ENCODE results near the gene POLR3B.
"Not testable (repeated sequence)": the region's sequence is repeated elsewhere in the genome, so short reads cannot be mapped to it uniquely, and the experiment has no call there.

POLR3B gene

DNA sequence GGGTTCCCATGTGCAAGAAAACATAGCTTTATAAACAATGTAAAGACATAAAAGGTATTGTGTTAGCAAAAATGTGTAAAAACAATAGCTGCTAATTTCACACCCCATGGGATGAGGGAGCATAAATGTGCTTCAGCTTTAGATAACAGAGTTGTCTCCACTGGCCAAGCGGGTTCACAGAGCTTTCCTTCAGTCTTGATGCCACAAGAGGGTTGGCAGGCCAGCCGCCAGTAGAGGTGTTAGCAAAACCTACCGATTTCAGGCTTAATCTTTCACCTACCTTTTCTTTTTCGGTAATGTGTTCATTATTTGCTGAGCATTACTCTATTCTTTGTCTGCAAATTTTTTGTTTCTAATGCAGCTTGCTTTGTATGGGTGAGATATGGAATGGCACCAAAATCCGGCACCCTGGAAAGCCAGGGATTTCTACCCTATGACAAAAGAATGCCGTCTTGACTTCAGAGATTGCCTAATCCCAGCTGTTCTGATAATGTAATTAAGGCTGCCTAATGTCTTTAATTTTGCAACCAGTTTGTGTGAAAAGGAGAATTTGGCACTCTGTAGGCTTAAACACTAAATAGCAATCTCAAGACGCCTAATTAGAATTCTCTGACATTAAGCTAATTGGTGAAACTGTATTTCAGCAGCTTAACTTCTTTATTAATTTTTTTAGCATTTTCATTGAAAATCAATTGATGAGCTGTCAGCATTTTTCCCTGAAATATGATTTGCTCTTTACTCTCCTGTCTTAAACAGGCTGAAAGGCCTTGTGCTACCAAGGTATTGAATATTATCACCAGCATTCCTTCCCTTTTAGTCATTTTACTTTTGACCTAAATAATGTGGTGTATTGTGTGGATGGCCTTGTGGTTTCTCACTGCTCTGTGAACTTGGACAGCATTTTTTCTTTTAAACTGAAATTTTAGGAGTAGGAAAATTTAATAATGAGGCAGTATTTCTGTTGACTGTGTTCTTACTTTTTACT lies 60.7 kb downstream of the POLR3B start:
- peak; percentile 3 for DNase-seq

DNA sequence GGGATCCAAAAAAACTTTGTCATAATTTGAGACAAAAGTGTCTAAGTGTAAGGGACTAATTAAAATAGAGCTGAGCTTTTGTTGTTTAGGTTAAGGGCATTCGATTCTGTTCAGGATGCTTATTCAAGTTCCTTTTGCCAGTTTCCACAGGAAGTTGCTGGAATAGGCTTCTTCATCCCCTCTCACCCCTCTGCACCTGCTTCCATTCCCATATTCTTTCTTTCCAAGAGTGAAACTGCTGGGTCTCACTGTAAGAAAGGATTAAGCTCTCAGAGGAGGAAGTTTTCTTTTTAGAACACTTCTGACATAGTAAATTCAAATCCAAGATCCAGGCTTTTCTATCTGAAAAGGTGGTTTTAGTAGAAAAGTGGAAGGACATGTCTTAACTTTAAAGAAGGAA lies 61.4 kb downstream of the POLR3B start:
- no peak for DNase-seq

DNA sequence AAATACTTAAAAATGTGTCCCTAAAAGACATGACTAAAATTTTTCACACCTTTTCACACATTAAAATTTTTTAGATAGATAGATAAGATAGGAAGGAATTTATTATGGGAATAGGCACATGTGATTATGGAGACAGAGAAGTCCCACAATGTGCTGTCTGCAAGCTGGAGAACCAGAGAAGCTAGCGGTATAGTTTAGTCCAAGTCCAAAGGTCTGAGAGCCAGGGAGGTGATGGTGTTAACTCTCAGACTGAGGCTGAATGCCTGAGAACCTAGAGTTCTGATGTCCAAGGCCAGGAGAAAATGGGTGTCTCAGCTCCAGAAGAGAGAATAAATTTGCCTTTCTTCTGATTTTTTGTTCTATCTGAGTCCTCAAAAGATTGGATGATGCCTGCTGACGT lies 65.7 kb downstream of the POLR3B start:
- DNase-seq, result no peak

DNA sequence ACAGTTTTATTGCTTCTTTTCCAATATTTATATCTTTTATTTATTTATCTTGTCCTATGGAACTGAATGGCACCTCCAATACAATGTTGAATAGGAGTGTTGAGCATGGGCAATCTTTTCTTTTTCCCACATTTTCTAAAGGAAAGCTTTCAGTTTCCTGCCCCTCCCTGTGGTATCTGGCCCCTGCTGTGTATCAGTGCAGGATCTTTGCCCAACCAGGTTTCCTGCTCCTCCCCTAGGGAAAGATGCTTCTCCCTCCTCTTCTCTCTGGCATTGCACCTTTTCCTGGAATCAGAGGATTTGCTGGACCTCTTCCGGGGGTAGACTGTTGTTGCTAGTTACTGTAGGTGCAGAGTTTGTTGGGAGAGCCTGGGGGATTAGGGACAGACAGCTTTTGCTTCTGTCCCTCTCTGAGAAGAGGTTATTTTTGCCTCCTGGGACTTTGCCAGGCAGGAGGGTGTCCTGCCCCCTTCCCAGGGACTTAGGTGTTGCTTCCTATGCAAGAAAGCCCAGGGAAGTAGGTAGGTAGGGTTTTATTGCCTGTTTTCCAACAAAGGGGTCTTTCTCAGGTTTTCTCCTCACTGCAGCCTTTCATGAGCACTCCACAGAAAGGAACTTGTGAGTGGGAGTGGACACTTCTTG lies 67.6 kb downstream of the POLR3B start:
- DNase-seq, result no peak

DNA sequence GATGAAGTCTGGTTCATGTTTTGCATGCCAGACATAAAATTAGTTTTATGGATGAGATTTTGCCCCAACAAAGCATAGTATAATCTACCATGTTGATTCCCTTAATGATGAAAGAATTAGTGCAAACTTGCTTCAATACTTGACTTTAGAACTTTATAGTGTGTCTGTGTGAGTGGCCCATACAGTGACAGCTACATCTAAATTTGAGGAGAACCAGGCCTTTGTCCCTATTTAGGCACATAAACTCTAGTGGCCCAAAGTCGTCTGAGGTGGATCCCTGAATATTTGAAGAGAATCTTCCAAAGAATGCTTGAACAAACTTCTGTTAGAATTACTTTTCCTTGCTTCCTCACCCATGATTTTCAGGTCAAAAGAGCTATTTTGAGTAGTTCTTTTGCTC lies 70.4 kb downstream of the POLR3B start:
- DNase-seq, result no peak

DNA sequence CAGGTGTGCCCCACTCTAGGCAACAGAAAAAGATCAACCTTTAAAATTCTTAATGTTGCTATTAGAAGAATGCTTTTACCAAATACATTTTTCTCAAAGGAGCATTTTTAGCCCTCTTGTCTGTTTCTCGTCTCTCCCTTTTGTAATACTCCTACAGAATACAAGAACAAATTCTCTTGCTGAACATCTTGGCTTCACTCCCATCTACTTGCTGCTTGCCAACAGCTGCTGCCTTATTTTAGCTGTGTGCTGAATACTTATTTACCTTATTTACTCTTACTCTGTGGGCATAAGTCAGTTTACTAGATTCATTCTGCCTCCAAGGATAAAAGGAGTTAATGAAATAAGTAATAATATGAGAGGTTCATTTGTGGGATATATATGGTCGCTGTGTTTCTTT lies 70.8 kb downstream of the POLR3B start:
- DNase-seq, result no peak

DNA sequence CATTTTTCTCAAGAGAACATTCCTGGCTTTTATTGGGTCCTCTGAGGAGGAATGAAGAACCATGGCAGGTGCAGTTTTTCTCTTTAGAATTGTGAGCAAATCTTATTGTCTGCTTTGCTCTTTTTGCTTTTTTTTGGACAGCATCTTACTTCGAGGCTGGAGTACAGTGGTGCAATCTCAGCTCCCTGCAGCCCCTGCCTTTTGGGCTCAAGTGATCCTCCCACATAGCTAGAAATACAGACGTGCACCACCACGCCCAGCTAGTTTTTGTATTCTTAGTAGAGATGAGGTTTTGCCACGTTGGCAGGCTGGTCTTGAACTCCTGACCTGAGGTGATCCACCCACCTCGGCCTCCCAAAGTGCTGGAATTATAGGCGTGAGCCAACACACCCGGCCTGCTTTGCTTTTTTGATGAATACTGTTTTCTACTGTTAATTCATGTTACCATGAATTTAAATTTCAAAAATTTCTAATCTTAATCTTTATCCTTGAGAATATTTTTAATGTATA lies 71.5 kb downstream of the POLR3B start:
- DNase-seq, result no peak

DNA sequence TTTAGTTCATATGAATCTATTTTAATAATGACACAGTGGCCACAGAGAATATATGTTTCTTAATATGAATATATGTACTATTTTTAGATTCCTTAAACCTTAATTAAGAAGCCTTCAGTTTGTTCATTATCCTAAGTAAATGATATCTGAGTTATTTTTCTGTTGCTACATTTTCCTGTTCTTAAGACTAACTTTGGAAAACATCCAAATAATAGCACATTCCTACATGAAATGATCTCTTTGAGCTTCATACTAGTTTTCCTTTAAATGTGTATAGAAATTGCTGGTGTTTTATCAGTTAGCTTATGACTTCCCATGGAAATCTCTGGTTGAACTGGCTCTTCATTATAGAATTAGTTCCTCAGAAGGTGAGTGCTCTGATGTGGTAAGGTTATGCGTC lies 72.1 kb downstream of the POLR3B start:
- no peak for DNase-seq

DNA sequence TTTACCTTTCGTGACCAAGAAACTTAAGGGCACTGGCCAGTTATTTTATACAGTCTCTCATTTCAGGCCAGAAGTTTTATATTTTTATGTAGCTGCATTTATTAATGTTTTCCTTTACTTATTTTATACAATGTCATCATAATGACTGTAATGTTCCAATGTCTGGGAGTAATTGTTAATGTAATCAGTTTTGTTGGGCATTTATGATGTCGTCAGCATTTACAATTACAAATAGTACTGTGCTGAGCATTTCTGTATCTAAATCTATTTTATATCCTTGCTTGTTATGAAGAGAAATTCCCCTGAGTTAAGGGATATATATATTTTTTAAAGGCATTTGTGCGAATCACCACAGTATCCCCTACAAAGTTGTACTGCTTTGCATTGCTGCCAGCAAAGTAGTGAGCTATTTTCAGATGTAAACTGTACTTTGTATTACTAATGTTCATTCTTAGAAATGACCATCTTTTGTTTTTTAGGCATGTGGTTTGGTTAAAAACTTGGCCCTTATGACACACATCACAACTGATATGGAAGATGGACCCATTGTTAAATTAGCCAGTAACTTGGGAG lies 74.4 kb downstream of the POLR3B start:
- DNase-seq, result no peak

DNA sequence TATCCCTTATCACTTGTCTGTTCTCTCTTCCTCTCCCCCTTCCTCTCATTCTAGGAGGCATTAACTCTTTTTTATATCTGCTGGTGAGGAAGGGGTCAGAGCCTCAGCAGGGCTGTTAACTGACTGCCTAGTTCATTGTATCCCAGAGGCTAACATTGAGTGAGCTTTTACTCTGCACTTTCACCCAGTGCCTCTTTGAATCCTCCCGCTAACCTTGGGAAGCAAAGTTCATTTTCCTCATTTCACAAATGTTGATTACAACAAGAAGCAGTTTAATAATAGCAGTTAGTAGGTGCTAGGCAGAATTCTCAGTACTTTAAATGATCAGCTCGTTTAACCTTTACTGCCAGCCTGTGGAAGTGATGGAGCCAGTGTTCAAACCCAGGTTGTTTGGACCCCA lies 75.5 kb downstream of the POLR3B start:
- no peak for DNase-seq

DNA sequence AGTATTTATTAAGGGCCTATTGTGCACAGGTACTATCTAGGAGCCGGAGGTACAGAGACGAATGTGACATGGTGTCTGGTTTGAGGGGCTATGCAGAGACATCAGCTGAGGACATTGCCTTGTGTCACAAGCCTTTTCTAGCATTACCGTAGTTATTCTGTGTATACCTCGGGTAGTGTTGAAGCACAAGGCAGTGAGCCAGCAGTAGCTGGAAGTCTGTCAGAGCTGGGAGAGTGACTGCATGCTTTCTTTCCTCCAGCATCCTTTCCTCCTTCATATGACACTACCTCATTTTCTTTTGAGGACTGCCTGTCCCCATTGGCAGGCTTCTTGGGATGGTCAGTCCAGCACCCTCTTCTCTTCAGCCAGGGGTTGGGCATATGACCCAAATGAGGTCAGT lies 77.0 kb downstream of the POLR3B start:
- DNase-seq, result no peak

DNA sequence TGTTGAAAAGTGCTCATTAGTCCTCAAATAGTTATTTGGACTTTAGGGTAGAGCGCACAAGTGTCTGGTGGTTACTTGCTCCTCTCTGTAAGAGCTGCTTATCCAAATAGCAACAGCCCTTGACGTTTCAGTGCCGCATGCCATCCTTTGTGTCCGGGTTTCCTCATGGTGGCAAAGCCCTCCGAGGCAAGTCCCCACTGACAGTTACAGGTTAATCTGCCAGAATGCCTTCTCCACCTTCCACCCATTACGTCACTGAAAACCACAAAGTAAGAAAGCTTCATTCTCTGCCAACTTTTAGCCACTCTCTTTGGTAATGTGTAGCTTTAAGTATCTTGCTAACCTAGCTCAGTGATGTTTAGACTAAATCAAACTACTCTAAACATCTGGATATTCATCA lies 78.6 kb downstream of the POLR3B start:
- no peak for DNase-seq

DNA sequence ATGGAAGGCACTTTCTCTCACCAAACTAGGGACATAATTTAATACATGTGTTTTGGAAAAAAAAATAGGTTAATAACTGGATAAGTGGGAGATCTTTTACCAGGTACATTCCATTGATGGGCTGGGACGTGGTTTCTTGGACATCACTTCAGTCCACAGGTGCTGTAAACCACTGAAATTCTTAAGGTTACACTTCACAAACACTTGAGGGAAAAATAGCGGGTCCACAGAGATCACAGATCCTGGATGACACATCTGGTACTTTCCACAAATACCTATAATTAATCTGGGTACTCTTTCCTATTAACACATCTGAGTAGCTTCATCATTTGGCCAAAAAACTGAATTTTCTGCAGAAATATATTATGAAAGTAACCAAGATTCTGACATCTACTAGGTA lies 85.0 kb downstream of the POLR3B start:
- DNase-seq, result no peak

DNA sequence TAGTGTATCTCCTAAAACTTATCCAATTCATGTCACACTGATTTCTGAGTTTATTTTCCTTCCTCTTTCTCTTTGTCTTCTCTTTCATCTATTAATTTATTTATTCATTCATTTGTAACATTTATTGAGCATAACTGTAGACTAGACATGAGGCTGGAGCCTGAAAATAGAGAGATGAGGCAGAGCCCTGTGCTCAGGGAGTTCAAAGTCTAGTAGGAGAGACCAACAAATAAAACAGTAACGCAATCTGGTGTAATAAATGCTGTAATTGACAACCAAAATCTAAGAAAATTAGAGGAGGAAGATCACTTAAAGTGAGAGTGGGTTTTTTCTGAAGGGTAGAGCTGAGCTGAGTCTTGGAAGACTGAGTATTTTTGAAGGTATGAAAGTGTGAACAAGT lies 87.5 kb downstream of the POLR3B start:
- DNase-seq, result no peak

DNA sequence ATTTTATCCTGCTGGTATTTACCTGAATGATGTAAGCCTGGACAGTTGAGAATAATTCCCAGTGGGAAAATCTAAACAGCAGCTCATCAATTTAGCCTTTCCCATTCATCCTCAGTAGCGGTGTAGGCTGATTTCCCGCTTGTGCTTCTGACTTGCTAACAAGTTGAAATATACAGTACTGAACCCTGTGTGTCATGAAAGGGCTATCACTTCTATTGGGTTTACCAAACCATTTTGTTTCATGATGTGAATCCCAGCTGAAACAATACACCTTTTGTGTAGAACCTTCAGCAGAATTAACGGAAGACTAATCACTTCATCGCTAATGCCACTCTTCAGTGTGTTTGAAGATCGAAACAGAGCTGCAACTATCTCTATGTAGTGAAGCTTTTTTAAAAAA lies 88.4 kb downstream of the POLR3B start:
- no peak for DNase-seq

DNA sequence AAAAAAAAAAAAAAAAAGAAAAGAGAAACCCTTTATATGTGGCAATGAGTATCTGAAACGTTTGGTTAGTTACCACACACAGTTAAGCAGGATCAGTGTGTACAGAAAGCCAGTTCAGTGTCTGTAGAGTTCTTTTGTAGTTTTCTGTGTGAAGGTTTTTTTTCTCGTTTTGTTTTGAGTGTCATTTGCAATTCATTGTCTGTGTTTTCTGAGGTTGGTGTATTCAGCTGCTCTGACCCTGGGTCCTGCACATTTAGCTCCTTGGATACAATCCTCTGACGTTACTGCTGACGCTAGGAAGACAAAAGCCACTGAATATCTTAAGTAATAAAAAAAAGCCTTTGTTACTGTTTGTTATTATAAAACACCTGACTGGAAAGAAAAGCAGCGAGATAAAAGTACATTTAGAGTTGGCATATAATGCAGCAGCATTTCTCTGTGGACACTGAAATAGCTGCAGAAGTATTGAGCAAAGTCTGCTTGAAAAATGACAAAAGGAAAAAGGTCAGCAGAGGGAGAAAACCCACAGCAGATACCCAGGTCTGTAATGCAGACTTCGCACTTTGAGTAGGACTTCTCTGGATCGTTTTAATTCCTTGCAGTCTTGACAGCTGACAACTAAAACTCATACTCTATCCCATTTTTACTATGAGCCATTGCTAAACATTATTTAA lies 89.0 kb downstream of the POLR3B start:
- no peak for DNase-seq

DNA sequence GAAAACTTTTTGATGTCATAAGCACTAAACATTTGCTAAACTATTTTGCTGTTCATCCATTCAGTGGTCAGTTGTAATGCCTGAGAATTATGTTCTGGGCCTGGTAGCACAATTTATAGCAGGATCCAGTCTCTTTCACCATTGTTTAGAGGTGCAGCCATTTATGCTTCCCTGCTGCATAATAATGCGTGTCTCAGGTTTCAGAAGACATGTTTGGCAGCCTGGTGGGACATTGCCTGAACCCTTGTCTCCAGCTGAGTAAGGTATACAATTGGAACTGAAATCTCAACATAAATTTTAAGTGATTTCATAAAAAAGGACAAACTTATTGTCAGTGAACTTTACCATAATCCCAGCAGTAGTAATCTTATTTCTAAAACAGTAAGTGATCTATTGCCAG lies 94.8 kb downstream of the POLR3B start:
- DNase-seq, result no peak

DNA sequence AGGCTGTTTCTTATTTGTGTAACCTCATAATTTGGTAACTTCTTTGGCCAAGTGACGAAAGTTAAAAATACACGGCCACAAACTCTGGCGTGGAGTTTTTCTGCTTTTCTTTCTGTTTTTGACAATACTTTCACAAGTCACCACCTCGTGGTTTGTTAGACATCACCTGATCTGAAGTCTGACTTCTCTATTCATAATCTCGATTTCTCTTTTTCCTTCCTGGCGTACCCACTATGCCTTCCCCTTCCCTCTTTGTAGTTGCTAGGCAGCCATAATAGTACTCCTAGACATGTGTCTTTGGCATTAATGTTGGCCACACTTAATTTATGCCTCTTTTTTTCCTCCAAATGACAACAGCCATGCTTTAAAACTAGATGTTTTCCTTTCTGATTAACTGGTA lies 97.6 kb downstream of the POLR3B start:
- DNase-seq, result no peak

DNA sequence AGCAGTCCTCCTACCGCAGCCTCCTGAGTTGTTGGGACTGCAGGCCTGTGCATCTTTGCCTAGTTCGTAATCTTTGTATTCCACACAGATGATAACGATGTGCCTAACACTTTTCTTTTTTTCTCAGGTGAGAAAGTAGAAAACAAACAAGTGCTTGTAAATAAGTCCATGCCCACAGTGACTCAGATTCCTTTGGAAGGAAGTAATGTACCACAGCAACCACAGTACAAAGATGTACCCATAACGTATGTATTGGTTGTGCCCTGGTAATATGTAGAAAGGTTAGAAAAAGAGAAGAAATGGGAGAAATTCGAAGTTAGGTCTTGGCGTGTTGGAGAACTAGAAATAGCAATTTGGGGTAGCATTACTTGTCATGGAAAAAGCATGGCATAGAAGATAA lies 101.6 kb downstream of the POLR3B start:
- no peak for DNase-seq

DNA sequence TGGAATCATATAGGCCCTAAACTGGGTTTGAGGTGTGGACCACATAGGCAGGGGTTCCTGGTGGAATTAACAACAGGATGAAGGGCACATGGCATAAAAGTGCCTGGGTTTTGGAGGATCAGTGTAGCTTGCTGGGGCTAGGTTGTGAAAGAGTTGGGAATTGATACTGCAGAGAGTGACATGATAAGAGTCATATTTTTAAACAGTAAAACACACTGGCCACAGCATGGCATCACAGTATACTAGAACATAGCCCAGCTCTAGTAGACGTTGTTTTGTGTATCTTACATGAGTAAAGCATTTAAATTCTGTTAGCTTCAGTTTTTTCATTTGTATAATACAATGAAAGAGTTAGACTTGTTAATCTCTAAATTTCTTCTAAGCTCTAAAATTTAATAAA lies 102.0 kb downstream of the POLR3B start:
- no peak for DNase-seq

DNA sequence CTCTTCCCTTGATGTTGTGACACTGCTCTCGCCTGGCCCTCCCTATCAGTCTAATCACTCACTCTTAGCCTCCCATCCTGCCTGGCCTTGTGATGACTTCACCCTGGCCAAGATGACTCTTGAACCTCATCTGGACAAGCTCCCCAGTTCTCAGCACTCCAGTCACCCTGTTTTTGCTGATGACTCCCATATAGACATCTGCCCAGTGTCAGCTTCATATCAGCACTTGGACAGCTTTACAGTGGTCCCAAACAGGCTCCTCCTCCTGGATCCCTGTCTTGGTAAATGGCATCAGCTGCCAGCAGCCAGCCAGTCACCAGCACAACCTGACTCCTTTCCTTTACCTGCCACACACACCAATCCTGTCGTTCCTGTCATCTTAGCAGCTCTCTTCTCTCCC lies 104.2 kb downstream of the POLR3B start:
- no peak for DNase-seq

DNA sequence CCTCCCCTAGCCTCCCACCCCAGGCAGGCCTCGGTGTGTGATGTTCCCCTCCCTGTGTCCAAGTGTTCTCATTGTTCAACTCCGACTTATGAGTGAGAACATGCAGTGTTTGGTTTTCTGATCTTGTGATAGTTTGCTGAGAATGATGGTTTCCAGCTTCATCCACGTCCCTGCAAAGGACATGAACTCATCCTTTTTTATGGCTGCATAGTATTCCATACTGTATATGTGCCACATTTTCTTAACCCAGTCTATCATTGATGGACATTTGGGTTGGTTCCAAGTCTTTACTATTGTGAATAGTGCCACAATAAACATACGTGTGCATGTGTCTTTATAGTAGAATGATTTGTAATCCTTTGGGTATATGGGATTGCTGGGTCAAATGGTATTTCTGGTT lies 108.1 kb downstream of the POLR3B start:
- not testable (repeated sequence) for DNase-seq

DNA sequence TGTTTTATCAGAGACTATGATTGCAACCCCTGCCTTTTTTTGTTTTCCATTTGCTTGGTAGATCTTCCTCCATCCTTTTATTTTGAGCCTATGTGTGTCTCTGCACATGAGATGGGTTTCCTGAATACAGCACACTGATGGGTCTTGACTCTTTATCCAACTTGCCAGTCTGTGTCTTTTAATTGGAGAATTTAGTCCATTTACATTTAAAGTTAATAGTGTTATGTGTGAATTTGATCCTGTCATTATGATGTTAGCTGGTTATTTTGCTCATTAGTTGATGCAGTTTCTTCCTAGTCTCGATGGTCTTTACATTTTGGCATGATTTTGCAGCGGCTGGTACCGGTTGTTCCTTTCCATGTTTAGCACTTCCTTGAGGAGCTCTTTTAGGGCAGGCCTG lies 118.1 kb downstream of the POLR3B start:
- DNase-seq, result not testable (repeated sequence)
